B cell (primary cell): Measurements from ENCODE around the gene ZNF600.

ENCODE experiments used
- CTCF ChIP-seq: fragments of 200-600 bp; IDR thresholded peaks from one replicate; pipeline ENCODE4 v1.8.0; 2022; ENCODE audit warnings: antibody characterized with exemption, mild to moderate bottlenecking
- EZH2 ChIP-seq: IDR thresholded peaks from 2 replicates; pipeline ENCODE4 v1.6.1; 2012; ENCODE audit warnings: borderline replicate concordance, low read depth, mild to moderate bottlenecking, moderate library complexity, low read length; ENCODE audit not compliant: insufficient read depth, poor library complexity, severe bottlenecking

DNA sequence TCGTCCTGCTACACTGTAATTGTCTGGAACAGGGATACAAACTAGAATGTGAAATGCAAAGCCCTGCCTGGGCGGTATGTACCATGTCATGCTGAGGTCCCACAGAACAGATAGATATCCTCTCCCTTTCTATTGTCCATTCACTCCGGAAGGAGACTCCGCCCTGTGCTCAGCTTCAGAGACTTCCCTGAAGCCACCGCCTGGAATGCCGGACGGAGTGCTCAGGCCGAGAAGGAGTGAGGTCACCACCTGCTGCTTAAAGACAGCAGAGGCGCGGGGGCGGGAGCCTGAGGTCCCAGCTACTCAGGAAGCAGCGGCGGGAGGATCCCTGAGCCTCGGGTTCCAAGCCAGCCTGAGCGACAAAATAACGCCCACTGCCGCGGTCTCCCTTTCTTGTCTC is 50.9 kb downstream of the ZNF600 start:
- TF ChIP-seq CTCF (no peak), EZH2 (no peak)
